HG03025 (cell line): ENCODE measurements around the gene HSPG2.

Experiments
- ATAC-seq: cut with Tn5 transposase; IDR thresholded peaks from one replicate; pipeline ENCODE4 v1.9.1; 2021; ENCODE audit warnings: mild to moderate bottlenecking, moderate library complexity; ENCODE audit not compliant: unreplicated experiment, low FRiP score

HSPG2 gene

DNA sequence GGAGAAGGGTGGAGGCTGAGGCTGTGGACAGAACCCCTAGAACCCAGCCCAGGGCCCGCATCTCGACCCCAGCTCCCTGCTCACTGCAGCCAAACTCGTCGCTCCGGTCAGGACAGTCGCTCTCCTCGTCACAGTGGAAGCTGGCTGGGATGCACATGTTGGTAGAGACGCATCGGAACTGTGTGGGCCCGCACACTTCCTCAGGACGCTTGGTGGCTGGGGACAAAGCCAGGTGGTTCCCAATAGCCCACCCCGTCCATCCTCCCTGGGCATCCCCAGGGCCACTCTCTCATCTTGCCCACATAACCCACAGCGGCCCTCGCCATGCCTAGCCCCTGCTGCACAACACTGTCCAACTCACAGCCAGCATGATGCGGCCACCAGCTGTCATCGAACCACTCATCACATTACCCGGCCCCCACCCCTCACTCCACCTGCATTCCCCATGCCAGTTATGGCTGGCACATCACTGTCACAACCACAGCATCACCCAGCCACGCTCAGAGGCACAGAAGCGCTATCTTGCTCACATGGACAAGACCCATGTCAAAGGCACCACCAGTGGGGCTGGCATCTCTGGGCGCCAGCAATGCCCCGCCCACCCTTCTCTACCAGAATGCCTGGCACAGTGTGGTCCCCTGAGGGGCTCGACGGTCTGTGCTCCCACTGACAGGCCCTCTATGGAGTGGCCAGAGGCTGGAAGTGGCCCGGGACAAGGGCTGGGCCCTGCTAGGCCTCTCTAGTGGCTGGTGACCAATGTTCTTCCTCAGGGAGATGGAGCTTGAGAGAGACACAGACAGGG is 51.7 kb downstream of the HSPG2 start:
- no peak for ATAC-seq

DNA sequence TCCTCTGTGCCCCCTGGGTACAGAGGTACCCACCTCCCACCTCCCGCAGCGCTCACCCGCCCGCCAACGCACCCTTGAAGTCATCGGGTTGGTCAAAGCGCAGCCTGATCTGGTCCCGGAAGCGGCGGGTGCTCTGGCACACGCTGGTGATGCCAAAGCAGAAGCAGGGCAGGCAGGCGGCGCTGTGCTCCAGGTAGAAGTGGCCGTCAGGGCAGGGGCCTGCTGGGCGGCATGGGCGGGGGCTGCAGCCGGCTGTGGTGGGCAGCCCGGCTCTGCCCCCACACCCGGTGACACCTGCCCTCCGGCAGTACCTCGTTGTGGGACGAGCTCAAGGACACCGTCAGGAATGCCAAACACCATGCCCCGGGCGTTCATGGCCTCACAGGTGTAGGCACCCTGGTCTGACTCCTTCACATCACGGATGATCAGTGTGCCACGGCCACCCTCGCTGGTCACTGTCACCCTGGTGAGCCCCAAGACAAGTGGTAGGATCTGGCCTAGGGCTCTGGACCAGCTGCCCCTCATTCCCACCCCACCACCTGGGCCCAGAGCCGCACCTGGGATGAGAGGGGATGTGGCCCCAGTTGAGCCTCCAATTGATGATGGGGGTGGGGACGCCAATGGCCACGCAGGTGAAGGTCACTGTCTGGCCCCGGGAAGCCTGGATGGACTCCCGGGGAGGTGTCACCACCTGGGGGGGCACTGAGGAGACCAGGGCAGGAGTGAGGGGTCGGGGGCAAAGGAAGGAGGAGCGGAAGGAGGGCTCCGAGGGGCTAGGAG is 52.5 kb downstream of the HSPG2 start:
- no peak for ATAC-seq

DNA sequence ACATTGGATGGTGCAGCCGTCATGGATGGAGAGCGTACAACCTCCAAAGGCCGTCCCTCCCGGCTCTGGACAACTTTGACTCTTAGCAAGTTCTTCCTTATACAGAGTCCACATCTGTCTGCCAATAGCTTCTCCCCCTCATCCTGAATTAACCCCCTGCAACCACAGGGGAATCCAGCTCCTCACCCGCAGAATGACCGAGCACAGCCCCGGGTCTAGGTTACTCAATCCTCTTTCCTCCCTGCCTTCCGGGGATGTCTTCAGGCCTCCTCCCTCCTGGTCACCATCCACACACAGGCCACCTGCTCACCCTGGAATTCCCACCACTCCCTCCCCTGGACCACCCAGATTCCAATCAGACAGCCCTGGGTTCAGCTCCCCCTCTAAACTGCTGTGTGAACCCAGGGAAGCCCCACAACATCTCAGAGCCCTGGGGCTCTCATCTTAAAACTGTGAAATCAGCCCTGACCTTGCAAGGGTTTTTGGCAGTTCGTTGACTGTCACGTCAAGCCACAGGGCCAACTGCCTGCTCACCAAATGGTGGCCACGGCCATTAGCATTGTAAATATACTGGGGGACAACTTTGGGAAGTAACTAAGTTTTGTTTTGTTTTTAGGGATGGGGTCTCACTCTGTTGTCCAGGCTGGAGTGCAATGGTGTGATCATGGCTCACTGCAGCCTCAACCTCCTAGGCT is 54.2 kb downstream of the HSPG2 start:
- no peak for ATAC-seq

DNA sequence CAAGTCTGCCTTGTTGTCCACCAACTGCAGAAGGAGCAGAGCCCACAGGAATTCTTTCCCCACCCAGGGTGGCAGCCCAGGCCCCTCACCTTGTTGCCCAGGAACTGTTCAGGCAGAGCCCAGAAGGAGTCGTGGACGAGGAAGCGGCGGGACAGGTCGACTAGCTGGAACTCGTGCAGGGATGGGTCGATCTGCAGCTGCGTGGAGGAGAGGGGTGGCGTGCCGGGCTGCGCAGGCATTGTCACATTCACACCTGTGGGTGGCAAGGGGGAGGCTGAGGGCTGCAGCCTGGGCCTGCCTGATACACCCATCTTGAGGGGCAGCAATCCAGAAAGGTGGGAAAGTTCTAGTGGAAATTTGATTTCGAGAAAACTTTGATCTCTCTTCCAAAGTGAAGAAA is 55.9 kb downstream of the HSPG2 start:
- ATAC-seq: no peak

DNA sequence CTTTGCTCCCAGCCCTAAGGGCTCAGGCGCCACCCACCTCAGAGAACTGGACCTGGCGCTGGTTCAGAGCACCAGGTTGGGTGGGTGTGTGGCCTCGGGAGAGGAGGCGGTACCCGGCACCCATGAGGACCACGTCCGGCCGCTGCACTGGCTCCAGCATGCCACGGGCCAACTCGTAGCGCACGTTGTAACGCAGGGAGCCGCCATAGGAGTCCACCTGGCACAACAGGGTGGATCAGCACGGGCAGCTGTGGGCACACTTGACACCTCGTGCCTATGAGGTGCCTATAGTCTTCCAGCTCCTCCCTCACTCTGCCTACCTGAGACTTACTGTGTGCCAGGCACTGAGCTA is 56.5 kb downstream of the HSPG2 start:
- ATAC-seq: no peak

DNA sequence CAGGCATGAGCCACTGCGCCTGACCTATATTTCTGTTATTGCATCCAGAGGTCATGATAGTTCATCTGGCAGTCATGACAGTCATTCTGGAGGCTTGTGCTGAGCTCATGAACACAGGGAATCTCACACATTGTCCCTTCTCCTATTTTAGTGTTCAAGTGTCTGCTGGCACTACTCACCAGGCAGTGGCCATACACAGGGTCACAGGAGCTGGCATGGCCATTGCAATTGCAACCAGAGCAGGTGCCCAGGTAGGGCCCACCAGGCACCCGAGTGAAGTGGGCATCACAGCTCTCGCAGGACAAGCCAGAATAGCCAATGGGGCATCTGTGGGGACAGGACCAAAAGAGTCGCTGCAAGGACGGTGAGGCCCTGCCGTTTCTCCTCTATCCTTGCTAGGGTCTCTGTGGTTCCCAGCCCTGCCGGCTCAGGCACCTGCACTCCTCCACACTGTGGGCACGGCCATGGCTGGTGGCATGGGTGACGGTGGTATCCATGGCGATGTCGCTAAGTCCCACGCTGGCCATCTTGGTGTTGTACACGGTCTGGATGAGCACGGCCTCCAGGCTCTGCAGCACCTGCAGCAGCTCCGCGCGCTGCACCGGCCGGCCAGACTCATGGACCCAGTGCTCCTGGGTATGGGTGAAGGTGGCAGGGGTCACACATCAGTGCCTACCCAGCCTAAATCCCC is 57.0 kb downstream of the HSPG2 start:
- ATAC-seq: no peak

DNA sequence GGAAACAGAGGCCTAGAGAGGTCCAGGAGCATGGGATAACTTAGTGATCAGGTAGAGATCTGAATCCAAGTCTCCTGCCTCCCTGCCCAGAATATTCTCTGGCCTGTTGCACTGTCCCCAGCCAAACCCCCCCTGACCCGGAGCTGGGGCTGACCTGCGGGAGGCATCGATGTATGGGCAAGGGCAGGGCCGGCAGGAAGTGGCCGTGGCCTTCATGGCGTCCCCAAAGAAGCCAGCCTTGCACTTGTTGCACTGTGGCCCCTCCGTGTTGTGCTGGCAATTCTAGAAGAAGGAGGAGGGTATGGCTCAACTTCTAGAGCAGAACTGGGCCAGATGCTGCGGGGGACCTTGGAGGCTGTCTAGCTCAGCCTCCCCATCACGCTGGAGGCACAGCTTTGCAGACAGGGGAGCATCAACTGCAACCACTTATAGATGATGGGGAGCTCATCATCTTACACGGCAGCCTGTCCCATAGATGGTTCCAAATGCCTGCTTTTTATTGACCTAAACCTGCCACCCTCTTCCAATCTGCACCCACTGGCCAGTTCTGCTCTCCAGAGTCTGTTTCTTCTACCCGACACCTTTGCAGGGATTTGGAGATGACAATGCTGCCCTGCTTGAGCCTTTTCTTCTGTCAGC is 58.2 kb downstream of the HSPG2 start:
- ATAC-seq: no peak

DNA sequence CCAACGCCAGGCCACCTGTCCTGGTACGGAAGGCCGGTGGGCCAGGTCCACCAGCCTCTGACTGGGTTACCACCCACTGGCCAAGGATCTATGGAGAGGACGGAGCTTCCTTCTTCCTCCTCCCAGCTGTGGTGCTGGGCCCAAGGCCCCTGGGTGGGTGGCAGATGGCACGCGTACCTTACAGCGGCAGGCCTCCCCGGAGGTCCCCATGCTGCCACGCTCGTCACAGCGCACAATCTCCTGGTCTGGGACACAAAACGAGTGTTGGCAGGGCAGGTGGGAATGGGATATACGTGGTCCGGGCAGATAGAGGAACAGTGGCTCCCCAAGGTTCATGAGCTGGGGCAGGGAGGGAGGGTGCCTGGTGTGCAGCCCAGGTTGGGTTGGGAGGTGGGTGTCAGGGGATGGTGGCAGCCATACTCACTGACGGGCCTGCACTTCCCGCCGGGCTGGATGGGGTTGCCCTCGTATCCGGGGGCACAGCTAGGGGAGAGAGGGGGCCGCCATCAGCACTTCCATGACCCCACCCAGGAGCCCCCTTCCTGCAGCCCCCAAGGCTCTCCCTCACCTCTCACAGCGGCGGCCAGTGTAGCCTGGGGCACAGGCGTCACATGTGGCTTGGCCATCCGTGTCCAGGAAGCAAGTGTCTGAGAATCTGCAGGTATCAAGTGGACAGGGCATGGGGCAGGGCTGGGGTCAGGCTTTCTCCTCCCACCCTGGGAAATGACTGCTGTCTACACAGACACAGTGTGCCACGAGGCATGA is 58.9 kb downstream of the HSPG2 start:
- no peak for ATAC-seq

DNA sequence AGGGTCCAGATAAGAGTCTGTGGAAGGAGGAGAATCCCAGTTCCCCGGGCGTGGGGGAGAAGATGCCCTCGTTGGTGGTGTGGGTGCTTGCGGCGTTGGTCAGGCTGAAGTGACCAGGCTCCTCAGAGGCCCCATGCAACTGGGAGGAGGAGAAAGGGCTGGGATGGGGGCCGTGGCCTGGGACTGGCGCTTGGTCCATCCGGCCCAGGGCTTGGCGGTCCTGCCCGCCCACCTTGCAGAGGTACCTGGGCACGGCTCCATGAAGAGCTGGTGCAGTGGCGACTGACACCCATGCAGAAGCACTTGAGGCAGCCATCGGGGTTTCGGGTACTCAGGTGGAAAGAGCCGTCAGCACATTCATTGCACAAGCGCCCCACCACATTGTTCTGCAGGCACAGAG is 60.8 kb downstream of the HSPG2 start:
- ATAC-seq: no peak

DNA sequence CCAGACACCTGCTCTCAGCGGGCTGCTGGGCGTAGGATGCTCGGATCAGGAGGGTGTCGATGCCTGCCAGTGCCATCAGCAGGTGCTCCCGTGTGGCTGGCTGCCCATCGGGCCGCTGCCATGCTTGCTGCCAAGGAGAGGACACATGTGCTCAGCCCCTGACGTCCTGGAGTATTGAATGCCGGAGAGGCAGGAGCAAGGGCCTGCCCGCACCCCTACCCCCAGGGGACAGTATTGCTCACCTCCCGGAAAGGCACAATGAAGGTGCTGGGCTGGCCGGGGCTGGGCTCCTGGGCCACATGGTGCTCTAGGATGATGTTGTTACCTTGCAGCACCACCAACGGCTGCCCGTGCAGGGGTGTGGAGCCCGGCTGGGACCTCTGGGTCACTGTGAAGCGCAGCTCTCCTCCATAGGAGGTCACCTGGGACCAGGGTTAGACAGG is 61.5 kb downstream of the HSPG2 start:
- no peak for ATAC-seq

DNA sequence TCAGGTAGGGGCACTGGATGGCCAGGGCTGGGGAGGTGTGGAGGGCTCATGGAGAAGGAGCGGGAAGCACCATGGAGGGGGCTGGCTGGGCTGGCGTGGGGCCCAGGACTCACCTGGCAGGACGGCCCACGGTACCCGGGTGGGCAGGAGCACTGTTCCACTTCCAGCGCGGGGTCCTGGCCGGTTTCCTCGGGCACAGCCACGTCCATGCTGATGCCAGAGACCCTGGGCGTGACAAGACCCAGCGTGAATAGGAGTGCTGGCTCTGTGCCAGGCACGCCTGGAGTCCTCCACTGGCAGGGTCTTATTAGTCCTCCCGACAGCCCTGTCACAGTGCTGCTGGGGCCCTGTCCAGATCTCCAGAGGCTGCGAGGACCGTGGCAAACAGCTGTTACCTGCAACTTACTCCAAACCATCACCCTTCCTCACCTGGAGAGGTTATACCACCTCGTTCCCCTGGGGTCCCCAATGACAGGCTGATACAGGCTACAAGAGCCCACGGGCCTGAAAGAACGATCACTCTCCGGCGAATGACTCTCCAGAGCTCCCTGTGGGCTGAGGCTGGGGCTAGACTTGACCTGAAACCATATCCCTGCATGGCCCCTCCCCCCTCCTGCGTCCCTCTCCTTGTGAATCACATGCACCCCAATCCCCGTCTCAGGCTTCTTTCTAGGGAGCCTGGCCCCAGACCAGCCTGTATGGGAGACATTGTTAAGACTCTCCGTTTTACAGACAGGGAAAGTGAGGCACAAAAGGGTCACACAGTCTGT is 62.1 kb downstream of the HSPG2 start:
- no peak for ATAC-seq

DNA sequence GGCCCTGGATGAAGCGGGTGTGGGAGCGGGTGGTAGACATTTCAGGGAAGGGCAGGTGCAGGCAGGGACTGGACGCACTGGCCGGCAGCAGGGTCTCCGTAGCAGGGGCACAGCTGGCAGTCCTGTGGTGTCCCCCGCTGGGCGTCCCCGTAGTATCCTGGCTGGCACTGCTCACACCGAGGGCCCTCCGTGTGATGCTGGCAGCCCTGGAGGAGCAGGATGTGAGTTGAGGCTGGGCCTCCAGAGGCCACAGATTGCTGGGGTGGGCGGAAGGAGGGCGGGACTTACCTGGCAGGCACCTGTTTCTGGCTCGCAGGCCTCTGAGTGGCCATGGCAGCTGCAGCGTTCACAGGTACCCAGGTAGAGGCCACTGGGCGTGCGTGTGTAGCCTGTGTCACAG is 62.8 kb downstream of the HSPG2 start:
- ATAC-seq: no peak

DNA sequence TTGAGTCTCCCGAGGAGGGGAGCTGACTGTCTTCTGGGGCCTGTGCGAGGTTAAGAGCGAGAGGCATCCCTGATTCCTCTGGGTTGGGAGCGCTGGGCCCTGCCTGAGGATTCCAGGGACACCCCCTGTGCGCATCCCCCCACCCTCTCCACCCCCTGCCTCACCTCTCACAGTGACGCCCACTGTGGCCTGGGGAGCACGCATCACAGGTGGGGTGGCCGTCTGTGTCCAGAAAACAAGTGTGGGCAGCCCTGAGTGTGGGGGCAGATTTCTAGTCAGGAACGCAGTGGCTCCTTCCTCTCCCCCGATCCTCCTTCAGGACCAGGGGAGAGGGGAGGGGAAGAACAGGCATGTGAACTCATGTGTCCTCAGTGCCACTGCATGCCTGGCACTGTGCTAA is 63.3 kb downstream of the HSPG2 start:
- no peak for ATAC-seq

DNA sequence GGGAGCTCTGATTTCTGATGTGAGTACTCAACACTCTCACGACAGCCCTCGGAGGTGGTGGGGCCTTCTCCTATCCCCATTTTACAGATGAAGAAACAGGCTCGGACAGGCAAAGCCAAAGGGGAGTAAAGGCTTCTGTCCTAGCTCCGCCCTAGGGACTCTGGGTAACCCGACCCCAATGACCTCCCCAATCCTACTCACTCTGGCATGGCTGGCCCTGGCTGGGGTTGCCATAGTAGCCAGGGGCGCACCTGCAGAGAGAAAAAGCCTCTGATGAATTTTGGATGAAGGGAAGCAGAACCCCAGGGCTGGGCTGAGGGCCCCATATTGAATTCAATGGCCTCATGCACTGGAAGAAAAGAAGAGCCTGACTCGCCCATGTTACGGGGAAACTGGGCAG is 63.9 kb downstream of the HSPG2 start:
- ATAC-seq: no peak

DNA sequence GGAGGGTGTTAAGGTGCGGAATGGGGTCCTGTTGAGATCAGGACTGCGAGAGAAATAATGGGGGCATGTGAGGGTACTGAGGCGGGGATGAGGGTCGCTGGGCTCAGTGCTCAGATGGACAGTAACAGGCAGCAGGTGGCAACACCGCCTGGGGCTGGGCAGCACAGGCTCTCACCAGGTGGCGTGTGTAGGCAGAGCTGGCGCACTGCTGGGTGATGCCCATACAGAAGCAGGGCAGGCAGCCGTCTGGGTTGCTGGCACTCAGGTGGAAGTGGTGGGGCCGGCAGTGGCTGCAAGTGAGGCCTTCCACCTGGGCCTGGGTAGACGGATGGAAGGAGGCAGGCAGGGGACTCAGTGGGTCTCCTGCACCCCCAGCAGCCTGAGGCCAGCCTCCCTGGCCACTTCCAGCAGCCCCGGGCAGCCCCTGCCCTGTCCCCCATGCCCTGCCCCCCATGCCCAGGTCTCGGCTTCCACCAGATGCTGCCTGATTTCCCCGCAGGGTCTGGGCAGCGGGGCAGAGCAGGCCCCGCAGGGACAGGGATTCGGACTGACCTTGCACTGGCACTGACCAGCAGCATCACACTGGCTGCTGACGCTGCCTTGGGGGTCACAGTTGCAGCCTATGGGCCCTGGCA is 64.5 kb downstream of the HSPG2 start:
- no peak for ATAC-seq

DNA sequence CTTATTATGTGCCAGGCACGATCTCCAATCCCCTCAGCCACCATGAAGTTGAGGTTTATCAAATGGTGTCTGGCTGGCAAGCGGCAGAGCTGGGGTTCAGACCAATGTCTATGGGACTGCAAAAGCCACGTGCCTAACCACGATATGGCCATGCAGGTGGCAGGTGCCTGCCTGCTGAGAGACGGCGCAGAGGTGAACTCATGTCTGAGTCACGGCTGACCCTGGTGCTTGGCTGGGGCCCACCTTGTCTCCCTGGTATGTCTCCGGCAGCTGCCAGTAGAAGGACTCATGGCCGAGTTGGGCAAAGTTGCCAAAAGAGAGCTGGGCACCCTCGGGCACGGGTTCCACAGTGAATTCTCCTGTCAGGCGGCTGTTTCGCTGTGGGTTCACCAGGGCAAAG is 65.2 kb downstream of the HSPG2 start:
- ATAC-seq: no peak

DNA sequence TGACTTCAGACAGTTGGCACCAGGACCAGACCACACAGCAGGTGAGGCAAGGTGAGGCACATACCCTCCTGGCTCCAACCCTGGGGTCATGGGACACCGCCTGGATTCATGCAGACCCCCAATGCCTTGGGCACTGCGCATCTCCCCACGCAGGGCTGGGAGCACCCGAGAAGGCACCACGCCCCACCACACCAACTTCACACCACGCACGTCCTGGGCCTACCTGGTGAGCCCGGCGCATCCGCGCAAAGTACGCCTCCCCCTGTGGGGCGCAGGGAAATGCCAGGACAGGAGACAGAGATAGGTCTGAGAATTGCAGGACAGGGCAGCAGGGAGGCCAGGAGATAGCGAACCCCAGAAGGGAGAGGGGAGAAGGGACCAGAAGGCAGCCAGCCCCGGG is 66.5 kb downstream of the HSPG2 start:
- no peak for ATAC-seq

DNA sequence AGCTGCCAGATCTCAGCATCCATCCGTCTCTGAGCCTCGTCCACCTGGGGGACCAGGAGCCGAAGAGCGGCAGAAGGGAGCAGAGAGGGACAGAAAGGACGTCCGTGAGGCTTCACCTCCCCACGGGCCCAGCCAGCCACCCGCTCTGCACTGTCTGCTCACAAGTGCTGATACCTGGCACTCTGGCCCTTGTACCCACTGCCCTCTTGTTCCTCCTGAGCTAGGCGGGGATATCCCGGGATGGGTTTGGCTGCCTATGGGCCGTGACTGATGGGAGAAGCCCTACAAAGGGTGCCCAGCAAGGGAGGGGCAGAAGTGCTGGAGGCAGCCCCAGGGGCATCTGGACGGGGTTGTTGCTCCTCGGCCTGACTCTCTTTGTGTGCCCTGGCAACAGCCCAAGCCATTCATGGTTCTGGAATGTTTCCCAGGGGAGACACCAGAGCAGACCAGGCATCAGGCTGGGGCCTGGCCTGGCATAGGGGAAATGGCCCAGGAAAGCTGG is 67.4 kb downstream of the HSPG2 start:
- no peak for ATAC-seq
